GM21529 (cell line): ENCODE results near the gene LIPE.
A peak's percentile ranks its signal among the peaks of the same experiment; 100 is the strongest.
"Not testable (repeated sequence)": the region's sequence is repeated elsewhere in the genome, so short reads cannot be mapped to it uniquely, and the experiment has no call there.

Experiments used
- ATAC-seq: cut with Tn5 transposase; IDR thresholded peaks from one replicate; pipeline ENCODE4 v1.9.1; 2021; ENCODE audit not compliant: unreplicated experiment

The LIPE gene

GRCh38 chr19:42450314-42450934 is 23.2 kb upstream of the LIPE start:
- peak; percentile 63 for ATAC-seq

- not testable (repeated sequence) for ATAC-seq
Measured at GRCh38 chr19:42448306-42448705, 21.1 kb upstream of the LIPE start.

GRCh38 chr19:42445948-42446347 is 18.8 kb upstream of the LIPE start:
- ATAC-seq: no peak

- ATAC-seq: no peak
Measured at GRCh38 chr19:42443944-42444398, 16.8 kb upstream of the LIPE start.

- ATAC-seq: no peak
Measured at GRCh38 chr19:42442833-42443232, 15.6 kb upstream of the LIPE start, which contains the start of gene CXCL17. CXCL17 (minus strand) TSS chr19:42442946; CDS start chr19:42442832, 114 bp downstream.

- no peak for ATAC-seq
Measured at GRCh38 chr19:42441049-42441445, 13.9 kb upstream of the LIPE start.

- peak; percentile 44 for ATAC-seq
Measured at GRCh38 chr19:42440357-42441048, 13.3 kb upstream of the LIPE start.

GRCh38 chr19:42436006-42436405 is 8.8 kb upstream of the LIPE start:
- no peak for ATAC-seq

GRCh38 chr19:42435316-42435715 is 8.1 kb upstream of the LIPE start:
- no peak for ATAC-seq

- ATAC-seq: no peak
Measured at GRCh38 chr19:42433503-42434260, 6.5 kb upstream of the LIPE start.

- ATAC-seq: no peak
Measured at GRCh38 chr19:42431486-42431885, 4.3 kb upstream of the LIPE start.

- ATAC-seq: no peak
Measured at GRCh38 chr19:42428676-42429075, 1.5 kb upstream of the LIPE start.

- no peak for ATAC-seq
Measured at GRCh38 chr19:42426643-42427042, 545 bp downstream of the LIPE start.

GRCh38 chr19:42424712-42425131 is 2.5 kb downstream of the LIPE start:
- ATAC-seq: no peak

GRCh38 chr19:42424345-42424707 is 2.9 kb downstream of the LIPE start:
- ATAC-seq: no peak

GRCh38 chr19:42423462-42424344 is 3.5 kb downstream of the LIPE start:
- peak; percentile 86 for ATAC-seq

GRCh38 chr19:42422901-42423461 is 4.2 kb downstream of the LIPE start:
- peak; percentile 42 for ATAC-seq

- ATAC-seq: peak; percentile 10
Measured at GRCh38 chr19:42422092-42422900, 4.9 kb downstream of the LIPE start.

GRCh38 chr19:42421591-42422031 is 5.6 kb downstream of the LIPE start:
- no peak for ATAC-seq

GRCh38 chr19:42421101-42421500 is 6.1 kb downstream of the LIPE start:
- ATAC-seq: no peak
